GM18511 (cell line): ENCODE results near the gene AHNAK2.
"Not testable (repeated sequence)": the region's sequence is repeated elsewhere in the genome, so short reads cannot be mapped to it uniquely, and the experiment has no call there.

ENCODE experiments used
- ATAC-seq: cut with Tn5 transposase; IDR thresholded peaks from one replicate; pipeline ENCODE4 v1.9.1; 2021; ENCODE audit warnings: mild to moderate bottlenecking, moderate library complexity; ENCODE audit not compliant: unreplicated experiment

Gene AHNAK2

DNA sequence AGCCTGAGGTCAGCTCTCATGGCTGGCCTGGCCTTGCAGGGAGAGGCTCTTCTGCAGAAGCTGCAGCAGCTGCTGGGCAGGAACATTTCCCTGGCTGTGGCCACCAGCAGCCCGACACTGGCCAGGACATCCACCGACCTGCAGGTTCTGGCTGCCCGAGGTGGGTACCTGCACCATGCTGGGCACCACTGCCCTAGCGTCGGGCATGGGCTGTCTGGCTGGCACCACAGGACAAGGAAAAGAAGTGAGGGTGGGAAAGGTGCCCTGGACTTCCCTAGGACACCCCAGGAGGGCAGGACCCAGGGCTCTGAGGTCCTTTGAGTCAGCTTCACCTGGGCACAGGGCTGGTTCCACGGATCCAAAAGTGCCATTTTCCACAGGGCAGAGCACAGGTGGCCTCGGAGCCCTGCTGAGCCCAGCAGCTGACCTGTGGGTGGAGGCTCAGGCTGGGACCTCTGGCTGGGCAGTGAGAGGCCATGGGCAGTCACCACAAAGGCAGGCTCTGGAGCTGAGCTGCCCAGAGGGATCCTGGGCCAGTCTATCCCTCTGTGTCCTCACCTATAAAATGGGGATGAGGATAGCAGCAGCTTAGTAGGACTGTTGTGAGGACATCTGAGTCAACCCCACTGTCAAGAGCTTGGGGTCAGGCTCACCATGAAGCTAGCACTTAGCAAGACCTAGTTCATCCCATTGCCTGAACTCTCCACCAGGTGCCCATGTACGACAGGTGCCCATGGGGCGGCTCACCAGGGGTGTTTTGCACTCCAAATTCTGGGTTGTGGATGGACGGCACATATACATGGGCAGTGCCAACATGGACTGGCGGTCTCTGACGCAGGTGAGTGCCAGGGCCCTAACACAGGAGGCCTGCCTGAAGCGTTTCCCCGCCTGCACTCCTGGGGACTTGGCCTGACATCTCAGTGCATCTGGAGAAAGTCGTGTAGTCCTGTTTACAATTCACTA is 48.6 kb downstream of the AHNAK2 start:
- no peak for ATAC-seq

DNA sequence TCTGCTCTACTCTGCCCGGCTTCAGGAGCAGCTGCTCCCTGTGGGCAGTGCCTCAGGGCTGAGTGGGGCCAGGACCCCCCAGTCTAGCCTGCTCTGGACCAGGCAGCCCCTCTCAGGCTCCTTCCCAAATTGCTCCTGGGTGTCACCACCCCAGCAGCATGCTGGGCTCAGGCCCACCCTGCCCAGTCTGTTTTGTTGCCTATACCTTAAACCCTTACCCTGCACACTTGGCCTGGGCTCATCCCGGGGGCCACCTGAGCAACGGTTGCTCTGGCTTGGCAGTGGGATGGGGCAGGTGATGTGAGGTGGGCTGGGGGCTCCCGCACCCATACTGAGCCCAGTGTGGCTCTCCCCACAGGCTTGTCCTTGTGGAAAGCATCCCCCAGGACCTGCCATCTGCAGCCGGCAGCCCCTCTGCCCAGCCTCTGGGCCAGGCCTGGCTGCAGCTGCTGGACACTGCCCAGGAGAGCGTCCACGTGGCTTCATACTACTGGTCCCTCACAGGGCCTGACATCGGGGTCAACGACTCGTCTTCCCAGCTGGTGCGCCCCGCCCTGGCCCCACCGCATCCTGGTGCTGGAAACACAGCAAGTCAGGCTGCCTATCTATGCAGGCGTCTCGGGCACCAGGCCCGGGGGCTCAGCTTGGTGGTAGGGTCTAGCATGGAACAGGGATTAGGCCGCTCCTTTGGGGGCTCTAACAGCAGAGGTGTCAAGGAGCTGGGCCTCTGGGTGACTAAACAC is 49.6 kb downstream of the AHNAK2 start:
- ATAC-seq: no peak

DNA sequence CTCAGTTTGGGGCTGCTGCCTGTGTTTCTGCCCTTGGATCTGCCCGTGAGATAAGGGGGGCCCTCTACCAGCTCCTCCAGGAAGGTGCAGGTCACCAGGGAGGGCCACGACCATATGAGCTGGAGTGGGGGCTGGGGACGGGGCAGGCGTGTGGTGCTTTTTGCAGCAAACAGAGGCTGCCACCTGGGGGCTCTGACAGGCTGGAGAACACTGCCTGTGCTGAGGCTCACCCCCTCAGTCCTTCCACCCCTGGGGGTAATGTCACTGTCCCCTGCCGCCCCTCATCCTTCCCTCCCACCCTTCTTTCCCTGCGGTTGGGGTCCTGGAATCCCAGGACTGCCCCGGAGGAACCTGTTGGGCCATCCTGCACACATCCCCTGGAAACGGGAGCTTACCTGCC is 50.3 kb downstream of the AHNAK2 start:
- ATAC-seq: no peak

DNA sequence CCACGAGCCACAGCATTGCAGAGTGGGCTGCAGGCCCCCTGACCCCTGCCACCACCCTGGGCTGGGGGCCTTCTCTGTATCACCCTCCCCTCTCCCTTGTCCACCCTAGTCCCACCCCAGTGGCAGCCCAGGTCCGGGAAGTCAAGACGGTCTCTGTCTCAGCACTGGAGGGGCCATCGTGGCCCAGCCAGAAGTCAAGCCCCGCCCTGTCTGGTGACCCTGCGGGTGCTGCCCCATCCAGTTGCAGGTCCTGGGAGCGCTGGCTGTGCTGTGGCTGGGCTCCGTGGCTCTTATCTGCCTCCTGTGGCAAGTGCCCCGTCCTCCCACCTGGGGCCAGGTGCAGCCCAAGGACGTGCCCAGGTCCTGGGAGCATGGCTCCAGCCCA is 50.8 kb downstream of the AHNAK2 start:
- no peak for ATAC-seq

DNA sequence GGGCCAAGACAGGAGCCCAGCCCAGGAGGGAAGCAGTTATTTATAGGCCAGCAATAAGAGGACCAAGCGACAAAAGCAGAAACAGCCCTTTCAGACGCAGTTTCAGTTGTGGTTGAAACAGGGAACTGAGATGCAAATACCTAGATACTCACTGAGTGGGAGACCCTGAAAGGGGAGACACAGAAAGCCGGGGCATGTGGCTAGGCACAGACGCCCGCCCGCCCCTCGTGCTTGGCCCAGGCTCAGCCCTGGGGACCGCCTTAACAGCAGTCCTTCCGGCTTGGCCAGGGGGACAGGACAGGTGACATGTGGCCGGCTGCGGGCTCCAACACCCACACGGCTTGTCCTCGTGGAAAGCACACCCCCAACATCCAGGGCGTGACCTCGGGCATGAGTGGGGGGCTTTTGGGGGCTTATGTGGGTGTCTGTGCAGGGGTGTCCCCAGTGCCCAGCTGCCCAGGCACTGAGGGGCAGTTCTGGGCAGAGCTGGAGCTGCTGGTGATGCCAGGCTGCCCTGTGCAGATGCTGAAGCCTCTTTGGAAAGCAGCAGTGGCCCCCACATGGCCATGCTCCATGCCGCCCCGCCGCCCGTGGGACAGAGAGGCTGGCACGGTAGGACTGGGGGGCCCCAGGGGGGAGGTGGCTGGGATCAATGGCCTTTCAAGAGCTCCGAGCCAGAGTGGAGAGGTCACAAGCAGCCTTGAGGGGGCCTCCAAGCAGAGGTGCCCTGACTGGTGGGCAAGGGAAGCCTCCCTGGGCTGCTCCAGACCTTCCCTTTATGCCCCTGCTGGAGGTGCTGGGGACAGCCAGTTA is 51.3 kb downstream of the AHNAK2 start:
- ATAC-seq: peak; percentile 90

DNA sequence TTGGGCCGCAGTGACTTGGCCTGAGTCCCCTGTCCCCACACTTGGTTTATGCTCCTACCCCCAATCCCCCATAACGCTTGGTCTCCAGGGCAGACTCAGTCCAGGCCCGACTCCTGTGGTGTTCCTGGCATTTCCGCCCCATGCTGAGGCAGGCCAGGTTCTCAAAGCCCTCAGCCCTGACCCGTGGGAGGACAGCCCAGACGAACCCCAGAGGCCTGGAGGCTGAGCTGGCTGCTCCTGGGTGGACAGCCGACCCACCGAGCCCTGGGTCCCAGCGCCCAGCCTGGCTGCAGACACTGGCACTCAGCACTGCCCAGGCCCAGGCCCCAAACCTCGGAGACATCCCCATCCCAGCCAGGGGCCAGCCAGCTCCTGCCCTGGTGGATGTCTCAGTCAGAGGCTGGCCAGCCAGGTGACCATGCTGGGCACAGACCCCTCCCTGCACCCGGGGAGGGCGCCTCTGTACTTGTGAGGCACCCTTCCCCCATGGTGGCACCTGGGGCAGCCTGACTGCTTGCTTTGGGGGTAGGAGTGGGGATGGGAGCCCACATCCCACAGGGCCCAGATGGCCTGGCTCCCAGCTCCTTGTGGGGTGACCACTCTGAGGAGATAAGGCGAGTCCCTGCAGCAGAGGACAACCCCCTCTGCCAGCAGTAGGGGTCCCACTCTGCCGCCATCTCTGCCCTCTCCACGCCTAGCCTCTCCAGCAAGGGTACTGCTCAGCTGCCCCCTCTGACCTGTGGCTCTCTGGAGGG is 52.1 kb downstream of the AHNAK2 start:
- no peak for ATAC-seq

DNA sequence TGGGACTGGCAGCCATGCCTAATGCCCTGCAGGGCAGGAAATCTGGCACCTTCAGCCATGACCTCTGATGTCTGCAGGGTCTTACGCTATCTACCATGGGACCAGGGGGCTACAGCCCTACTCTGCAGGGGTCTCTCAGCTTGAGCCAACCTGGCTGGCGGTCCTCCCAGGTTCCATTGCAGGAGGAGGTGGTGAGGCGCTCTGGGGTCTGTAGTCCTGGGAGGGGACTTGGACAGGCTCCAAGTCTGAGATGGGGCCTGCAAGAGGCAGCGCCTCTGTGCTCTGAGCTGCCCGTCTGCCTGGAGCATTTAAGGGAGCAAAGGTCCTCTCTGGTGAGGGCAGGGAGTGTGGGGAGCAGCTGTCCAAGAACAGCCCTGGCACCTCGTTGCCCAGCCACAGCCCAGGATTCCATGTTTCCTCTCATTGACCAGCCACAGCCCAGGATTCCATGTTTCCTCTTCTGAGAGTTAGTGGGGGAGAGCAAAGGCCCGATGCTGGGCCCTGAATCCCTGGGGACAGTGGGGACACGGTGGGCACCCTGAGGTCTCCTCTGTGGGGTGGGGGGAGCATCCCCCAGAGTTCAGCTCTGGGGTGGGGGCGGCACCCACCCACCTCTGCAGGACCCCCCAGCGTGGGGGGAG is 52.8 kb downstream of the AHNAK2 start:
- ATAC-seq: no peak

DNA sequence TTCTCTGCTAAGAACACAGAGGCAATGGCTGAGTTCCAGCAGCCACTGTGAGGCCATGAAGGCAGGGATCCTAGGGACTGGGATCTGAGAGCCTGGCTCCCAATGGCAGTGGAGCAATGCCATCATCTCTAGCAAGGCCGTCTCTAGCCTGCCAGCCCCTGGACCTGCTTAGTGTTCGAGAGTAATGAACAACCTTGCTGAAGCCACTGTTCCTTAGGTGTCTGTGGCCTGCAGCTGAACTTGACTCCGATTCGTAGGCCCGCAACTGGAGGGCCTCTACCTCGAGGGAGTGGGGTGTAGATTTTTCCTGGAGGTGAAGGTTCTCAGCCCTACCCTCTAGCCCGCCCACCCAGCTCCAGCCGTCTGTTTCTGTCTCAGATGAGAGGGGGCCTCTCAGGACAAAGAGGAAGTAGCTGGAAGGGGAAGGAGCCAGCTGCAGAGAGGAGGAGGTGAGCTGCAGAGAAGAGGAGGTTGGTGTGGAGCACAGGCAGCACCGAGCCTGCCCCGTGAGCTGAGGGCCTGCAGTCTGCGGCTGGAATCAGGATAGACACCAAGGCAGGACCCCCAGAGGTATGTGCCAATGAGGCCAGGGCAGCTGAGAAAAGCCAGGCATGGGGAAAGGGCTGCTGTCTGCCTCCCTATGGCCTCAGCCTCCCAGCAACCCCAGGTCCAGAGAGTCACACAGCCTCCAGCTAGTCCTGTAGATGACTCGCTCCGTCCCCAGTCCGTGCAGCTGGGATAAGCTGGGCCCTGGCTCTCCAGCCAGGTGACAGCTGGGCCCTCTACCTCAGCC is 53.6 kb downstream of the AHNAK2 start, which contains the start of gene PLD4:
Gene PLD4 (plus strand): TSS at position 459 of the 793 bp plus-strand sequence. CDS start 2,262 bp downstream, outside the sequence.
- no peak for ATAC-seq

DNA sequence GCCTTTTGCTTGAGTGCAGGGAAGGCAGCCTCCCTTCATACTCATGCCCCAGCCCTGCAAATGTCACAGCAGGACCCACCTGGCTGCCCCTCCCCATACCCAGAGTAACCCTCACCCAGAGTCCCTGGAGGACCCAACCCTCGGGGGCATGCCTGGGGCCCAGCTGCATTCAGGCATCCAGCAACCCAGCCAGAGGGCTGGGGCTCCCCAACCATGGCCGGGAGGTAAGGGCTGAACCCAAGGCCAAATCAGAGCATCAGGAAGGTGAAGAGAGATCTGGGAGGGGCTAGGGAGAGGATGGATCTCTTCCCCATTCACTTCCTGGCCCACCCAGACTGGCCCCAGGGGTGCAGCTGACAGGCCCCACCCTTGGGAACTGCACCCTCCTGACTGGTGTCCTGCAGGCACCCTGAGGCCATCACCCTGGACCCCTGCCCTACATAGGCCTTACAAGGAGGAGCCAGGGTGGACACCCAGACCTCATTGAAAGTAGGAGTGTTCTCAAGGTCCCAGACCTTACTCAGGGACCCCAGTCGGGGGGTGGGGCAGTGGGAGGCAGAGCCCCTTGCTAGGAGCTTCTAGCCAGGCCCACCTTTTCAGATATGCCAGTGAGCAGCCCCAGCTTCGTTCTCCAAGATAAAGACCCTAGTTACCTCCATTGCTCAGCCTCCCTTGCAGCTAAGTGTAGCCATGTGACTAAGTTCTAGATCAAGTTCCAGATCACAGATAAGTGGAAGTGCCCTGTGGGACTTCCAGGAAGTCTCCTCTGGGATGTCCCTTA is 54.3 kb downstream of the AHNAK2 start:
- ATAC-seq: no peak

DNA sequence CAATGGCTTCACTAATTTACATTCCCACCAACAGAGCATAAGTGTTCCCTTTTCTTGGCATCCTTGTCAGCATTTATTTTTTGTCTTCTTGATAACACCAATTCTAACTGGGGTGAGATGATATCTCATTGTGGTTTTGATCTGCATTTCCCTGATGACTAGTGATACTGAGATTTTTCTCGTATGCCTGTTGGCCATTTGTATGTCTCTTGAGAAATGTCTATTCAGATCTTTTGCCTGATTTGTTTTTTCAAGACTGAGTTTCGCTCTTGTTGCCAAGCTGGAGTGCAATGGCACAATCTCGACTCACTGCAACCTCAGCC is 58.2 kb downstream of the AHNAK2 start:
- no peak for ATAC-seq

DNA sequence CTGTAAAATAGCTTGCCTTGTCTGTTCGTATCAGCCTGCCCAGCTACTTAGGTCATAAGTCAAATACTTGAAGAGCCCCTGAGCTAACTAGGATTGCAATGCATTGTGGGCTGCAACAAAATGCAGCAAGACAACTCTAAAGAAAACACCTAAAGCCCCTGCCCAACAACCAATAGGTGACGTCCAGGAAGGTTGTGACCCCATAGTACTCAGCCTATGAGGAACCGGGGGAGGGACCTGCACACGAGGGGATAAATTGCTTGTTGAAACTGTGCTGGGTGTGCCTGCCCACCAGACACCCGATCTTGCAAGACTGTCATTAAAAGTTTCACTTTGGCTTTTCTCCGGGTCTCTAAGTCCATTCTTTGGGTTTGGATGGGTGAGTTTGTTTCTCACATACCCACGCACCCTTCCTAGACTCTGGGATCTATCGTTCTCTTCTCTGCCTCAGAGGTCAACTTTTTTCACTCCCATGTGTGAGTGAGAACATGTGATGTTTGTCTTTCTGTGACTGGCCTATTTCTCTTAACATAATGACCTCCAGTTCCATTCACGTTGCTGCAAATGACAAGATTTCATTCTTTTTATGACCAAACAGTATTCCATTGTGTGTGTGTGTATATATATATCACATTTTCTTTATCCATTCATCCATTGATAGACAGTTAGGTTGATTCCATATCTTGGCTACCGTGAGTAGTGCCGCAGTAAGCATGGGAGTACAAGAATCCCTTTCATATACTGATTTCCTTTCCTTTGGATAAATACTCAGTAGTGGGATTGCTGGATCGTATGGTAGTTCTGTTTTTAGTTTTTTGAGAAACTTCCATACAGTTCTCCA is 58.8 kb downstream of the AHNAK2 start:
- ATAC-seq: not testable (repeated sequence)

DNA sequence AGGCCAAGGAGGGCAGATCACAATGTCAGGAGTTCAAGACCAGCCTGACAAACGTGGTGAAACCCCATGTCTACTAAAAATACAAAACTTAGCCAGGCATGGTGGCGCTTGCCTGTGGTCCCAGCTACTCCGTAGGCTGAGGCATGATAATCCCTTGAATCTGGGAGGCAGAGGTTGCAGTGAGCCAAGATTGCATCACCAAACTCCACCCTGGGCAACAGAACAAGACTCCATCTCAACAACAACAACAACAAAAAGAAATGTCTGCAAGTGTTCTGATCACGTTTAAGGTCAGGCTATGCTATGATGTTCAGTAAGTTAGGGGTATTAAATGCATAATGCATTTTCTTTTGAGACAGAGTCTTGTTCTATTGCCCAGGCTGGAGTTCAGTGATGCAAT is 60.2 kb downstream of the AHNAK2 start:
- no peak for ATAC-seq

DNA sequence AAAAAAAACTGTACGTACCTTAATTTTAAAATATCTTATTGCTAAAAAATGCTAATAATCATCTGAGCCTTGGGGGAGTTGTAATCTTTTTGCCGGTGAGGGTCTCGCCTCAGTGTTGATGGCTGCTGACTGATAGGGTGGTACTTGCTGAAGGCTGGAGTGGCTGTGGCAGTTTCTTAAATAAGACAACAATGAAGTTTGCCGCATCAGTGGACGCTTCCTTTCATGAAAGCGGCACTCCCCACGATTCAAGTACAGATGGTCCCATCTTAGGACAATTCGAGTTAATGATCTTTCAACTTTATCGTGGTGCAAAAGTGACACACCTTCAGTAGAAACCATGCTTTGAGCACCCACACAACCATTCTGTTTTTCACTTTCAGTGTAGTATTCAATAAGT is 61.1 kb downstream of the AHNAK2 start:
- ATAC-seq: no peak

DNA sequence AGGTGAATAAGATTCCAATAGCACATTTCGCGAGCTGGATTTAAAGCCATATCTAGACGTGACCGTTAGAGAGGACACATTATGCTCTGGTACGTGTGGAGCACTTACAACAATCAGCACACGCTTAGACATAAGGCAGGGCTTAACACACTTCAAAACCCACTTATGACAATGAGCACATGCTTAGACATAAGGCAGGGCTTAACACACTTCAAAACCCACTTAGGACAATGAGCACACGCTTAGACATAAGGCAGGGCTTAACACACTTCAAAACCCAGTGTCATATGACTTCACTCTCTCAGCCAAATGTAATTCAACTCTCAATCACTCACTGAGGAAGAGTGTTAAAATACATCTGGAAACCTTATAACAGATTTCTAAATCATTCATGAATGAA is 64.7 kb downstream of the AHNAK2 start:
- no peak for ATAC-seq

DNA sequence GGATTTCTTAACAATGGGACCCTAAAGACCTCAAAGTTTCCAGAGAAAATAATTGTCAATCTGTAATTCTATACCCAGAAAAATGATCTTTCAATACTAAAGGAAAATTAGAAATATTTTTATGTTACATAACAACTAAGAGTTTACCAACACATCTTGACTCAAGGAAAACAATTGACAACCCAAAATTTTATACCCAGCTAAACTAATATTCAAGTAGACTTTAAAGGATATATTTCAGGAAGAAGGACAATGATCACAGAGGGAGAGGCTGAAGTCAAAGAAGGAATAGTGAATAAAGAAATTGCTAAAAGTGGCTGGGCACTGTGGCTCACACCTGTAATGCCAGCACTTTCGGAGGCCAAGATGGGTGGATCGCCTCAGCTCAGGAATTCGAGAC is 66.1 kb downstream of the AHNAK2 start:
- ATAC-seq: no peak

DNA sequence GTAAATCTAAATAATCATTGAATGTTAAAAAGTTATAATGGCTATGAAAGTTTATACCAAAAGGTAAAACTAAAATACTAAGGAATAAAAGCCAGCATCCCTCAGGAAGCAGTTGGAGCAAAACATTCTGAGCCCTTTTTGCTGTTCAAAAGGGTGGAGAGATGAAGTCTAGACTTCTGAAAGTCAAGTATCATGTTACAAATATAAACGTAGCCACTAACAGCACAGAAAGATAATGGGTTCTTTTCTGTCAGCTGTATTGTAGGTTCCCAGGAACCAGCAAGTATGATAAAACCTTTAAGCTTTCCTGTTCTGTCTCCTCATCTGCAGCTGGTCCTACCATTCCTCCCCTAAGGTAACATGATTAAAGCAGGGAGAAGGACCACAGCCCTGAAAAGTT is 69.9 kb downstream of the AHNAK2 start:
- ATAC-seq: no peak

DNA sequence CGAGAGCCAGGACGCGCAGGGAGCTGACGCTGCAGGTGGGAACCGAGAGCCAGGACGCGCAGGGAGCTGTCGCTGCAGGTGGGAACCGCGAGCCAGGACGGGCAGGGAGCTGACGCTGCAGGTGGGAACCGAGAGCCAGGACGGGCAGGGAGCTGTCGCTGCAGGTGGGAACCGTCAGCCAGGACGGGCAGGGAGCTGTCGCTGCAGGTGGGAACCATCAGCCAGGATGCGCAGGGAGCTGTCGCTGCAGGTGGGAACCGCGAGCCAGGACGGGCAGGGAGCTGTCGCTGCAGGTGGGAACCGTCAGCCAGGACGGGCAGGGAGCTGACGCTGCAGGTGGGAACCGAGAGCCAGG is 72.6 kb downstream of the AHNAK2 start:
- ATAC-seq: not testable (repeated sequence)
